GM18508 (cell line): ENCODE measurements around the gene TMEM141.
"Not testable (repeated sequence)": the region's sequence is repeated elsewhere in the genome, so short reads cannot be mapped to it uniquely, and the experiment has no call there.

Experiments
- ATAC-seq: cut with Tn5 transposase; IDR thresholded peaks from one replicate; pipeline ENCODE4 v1.9.1; 2021; ENCODE audit warnings: moderate number of reproducible peaks; ENCODE audit not compliant: insufficient read depth, unreplicated experiment

Gene TMEM141

DNA sequence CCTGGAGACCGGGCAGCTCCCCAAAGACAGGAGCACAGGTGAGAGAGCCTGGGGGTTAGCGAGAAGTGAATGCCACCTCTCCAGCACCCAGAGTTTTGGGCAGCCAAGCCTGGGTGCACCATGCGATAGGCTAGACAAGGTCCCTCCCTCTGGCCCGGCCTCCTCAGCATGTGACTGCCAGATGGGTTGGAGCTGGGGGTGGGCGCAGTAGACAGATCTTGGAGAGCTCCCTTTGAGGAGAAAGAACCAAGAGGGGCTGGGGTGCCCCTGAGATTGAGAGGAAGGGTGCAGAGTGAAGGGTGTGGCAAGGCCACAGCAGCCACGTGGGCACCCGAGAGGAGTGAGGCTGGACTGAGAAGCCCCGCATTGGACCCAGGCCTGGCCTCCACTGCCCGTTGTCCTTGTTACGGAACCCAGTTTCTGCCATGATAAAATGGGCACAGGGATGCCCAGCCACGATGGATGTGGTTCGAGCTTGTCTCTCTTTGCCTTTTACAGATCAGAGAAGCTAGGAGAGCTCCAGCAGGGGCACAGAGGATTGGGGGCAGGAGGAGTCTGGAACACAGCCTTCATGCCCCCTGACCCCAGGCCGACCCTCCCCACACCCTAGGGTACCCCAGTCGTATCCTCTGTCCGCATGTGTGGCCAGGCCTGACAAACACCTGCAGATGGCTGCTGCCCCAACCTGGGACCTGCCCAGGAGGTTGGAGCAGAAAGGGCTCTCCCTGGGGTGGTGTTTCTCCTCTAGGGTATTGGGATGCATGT lies 1.4 kb downstream of the TMEM141 start:
- ATAC-seq, result no peak

GRCh38 chr9:136793086-136793946 lies 2.2 kb downstream of the TMEM141 start:
- ATAC-seq, result no peak

DNA sequence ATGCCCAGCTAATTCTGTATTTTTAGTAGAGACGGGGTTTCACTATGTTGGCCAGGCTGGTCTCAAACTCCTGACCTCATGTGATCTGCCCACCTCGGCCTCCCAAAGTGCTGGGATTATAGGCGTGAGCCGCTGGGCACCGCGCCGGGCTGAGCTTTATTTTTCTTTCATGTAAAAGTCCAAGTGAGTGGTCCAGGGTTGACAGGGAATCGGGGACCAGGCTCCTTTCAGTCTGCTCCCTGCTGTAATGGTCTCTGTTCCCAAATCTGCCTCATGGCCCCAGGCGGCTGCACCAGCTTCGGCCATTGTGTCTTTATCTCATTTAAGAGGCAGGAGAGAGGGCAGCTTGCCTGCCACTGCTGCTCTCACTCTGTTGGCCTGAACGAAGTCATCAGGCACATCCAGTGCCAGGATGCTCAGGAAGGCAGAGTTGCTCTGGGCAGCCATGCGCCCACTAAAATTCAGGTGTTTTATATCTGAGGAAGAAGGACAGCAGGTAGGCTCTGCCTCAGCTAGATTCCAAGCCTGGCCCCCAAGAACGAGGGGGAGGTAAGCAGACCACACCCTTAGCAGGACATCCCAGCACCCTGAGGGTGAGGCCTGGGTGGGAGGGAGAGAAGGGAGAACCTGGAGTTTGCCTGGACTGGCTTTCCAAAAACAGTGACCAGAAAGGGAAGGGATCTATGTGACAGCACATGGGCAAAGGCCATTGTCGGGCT lies 3.3 kb downstream of the TMEM141 start:
- no peak for ATAC-seq

GRCh38 chr9:136795000-136795348 lies 3.8 kb downstream of the TMEM141 start:
- ATAC-seq, result no peak

- ATAC-seq, result no peak
These were observed 5.2 kb downstream of the TMEM141 start, which contains the start of gene CCDC183 for GRCh38 chr9:136796238-136796774. TSS of gene CCDC183 (plus strand) at chr9:136796338. CDS start at chr9:136796398, 60 bp downstream.

- ATAC-seq, result not testable (repeated sequence)
These were observed 5.7 kb downstream of the TMEM141 start for GRCh38 chr9:136796775-136797347.

DNA sequence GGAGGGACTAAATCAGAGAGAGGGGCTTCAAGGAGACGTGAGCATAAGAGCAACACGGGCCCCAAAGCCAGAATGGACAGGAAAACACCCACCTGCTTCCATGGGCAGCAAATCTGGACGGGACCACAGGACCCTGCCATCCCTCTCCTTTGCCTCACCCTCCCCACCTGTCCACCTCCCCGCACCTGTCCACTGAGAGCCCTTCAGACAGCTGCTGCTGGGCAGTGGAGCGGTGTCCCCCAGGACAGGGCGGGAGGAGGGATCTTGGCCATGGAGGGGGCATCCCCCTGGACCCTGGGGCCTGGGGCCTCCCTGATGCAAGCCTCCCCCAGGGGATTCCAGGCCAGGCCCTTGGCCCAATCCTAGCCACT lies 7.5 kb downstream of the TMEM141 start:
- no peak for ATAC-seq

DNA sequence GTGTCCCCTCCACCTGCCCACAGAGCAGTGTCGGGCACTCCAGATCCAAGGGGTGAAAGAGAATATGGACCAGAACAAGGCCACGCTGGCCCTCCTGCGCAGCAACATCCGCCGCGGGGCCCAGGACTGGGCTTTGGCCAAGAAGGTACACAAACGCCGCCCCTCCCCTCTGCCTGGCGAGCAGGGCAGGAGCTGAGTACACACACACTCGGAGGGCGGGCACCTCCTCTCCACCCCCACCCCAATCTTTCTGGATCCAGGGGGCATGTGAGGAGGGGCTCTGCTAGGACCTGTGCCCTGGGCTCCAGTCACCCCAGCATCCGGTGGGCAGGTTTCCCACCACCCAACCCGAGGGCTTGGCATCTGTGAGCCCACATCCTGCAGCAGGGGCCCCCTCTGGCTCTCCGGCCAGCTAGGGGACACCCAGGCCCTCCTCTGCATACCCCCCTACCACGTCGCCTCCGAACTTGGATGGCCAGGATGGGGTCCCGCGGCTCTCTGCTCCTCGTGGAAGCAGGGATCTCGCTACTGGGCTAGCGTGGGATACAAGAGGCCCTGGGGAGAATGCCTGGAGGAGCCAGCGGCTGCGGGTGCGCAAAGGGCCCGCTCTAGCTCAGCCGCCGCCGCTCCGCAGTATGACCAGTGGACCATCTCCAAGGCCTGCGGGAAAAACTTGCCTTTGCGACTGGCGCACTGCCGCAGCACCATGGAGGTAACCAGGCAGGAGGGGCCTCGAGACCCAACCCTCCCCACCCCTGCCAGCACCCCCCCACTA lies 8.1 kb downstream of the TMEM141 start:
- no peak for ATAC-seq

- ATAC-seq, result no peak
These were observed 8.9 kb downstream of the TMEM141 start for GRCh38 chr9:136799854-136800657.

GRCh38 chr9:136802321-136802720 lies 11.2 kb downstream of the TMEM141 start:
- ATAC-seq, result no peak

DNA sequence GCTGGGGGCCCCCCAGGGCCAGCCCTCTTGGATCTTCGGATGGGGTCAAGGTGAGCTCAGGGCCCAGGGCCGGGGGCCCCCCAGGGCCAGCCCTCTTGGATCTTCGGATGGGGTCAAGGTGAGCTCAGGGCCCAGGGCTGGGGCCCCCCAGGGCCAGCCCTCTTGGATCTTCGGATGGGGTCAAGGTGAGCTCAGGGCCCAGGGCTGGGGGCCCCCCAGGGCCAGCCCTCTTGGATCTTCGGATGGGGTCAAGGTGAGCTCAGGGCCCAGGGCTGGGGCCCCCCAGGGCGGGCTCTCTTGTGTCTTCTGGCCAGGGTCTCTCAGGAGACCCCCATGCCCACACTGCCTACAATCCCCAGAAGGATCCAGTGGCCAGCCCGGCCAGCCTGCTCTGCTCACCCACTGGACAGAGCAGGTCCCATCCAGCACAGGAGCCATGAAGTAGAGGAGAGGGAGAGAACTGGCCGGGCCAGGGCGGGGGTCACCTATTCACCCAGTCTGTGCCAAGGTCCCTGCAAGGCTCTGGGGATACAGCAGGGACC lies 11.9 kb downstream of the TMEM141 start:
- ATAC-seq, result not testable (repeated sequence)

DNA sequence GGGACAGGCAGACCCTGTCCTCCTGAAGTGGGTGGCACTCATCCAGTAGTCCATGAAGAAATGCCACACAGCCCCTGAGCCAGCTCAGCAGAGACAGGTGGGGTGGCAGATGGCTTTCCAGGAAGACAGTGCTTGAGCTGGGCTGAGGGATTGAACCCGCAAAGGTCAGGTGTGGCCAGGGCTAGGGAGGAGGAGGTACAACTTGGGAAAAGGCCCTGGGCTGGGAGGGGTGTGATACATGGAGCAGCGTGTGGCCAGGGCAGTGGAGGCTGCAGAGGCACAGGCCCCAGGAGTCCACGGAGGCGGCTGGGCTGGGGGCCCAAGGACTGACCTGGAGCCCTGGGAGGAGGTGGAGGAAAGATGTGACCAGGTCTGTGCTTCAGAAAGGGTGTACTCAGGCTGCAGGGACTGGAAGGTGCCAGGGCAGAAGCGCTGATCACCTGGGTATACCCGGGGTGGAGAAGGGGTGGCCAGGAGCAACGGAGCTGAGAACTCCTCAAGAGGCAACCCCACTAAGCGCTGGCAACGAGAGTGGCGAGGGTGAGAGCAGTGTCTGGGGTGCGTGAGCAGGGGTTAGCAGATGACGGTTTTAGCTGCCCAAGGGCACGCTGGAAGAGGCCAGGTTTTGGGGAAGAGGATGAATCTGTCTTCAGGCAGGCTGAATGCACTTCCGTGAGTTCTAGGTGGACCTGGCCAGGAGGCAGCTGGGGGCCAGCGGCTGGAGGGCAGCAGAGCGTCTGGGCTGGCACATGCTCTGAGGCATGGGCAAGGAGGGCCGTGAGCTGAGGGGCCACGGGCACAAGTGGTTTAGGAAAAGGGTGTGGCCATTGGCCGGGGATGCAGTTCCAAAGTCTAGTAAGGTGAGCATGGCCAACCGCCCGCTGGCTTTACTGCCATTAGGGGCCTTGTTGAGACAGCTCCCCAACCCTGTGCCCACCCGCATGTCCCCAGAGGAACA lies 12.7 kb downstream of the TMEM141 start:
- no peak for ATAC-seq

DNA sequence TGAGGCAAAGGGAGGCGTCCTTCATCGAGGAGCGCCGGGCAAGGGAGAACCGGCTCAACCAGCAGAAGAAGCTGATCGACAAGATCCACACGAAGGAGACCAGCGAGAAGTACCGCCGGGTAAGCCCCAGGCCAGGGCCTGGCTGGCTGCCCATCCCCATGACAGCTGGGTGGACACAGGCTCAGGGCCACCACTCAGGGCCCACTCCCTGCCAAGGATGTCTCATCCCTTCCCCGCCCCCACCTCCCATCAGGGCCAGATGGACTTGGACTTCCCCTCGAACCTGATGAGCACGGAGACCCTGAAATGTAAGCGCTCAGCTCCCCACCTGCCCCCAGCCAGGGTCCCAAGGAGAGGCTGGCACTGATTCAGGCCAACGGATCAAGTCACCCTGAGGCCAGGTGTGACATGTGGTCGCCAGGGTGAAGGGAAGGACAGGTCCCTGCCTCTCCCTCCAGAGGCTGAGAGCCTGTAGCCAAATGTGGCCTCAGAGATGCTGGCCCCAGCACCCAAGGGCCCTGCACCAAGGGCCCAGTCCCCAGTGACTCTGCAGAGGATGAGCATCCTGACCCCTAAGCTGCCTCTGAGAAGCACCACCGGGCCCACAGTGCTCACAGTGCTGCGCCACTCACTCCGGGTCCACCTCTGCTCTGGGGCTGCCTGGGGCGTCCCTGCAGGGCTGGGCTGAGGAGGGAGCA lies 13.5 kb downstream of the TMEM141 start:
- ATAC-seq, result no peak

GRCh38 chr9:136805207-136805740 lies 14.1 kb downstream of the TMEM141 start:
- no peak for ATAC-seq

GRCh38 chr9:136806067-136806466 lies 14.9 kb downstream of the TMEM141 start:
- ATAC-seq, result no peak

DNA sequence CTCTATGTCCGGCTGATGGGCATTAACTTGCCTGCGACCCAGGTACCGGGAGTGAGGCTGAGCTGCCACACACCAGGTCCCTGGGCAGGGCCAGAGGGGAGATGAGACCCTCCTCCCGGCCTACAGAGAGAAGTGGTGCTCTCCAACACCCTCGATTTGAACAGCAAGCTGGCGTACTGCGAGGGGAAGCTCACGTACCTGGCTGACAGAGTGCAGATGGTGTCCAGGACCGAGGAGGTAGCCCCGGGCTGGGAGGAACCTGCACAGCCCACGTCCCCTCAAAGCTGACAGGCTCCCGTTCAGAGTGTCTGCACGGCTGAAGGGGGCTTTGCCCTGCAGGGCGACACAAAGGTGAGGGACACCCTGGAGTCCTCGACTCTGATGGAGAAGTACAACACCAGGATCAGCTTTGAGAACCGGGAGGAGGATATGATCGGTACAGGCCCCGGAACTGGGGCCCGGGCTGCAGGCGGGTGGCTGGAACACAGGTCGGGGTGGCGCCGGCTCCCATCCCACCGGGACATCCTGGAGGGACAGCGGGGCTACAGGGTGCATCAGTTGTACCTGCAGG lies 15.6 kb downstream of the TMEM141 start:
- ATAC-seq, result no peak
